KG1 (cell line): ENCODE data around the gene CCNJL.

Experiments used
- DNase-seq: peaks from one replicate; lab custom pipeline; 2025; lab: John Stamatoyannopoulos, UW

CCNJL gene

GRCh38 chr5:160221082-160221481 lies 91.3 kb downstream of the CCNJL start:
- no peak for DNase-seq

- DNase-seq, result no peak
Measured at GRCh38 chr5:160219356-160219755, 93.0 kb downstream of the CCNJL start.

GRCh38 chr5:160213537-160213936 lies 98.8 kb downstream of the CCNJL start:
- no peak for DNase-seq

- no peak for DNase-seq
Measured at GRCh38 chr5:160211352-160211751, 101.0 kb downstream of the CCNJL start.

- no peak for DNase-seq
Measured at GRCh38 chr5:160210606-160211005, 101.8 kb downstream of the CCNJL start.

GRCh38 chr5:160209917-160210316 lies 102.4 kb downstream of the CCNJL start:
- DNase-seq, result no peak

GRCh38 chr5:160207061-160207460 lies 105.3 kb downstream of the CCNJL start:
- DNase-seq, result no peak
